WTC11 (cell line): ENCODE results near the gene SLC6A1.

ENCODE experiments used
- TF ChIP-seq, protein P1 (sequence below): fragments of 200-600 bp; IDR thresholded peaks from 2 replicates; pipeline ENCODE4 v1.8.0; 2022; ENCODE audit warnings: antibody characterized with exemption
- TF ChIP-seq, protein P2 (sequence below): sonication (generic); formaldehyde crosslinking; conservative IDR thresholded peaks from 2 replicates; pipeline ENCODE4 v1.8.1; 2022; ENCODE audit warnings: mild to moderate bottlenecking, missing genetic modification reagents
- TF ChIP-seq, protein P3 (sequence below): sonication (generic); formaldehyde crosslinking; IDR thresholded peaks from 2 replicates; pipeline ENCODE4 v1.8.0; 2023; ENCODE audit warnings: mild to moderate bottlenecking, missing genetic modification reagents
- TF ChIP-seq, protein P4 (sequence below): sonication (generic); formaldehyde crosslinking; IDR thresholded peaks from 2 replicates; pipeline ENCODE4 v1.8.0; 2022; ENCODE audit warnings: mild to moderate bottlenecking, missing genetic modification reagents

DNA sequence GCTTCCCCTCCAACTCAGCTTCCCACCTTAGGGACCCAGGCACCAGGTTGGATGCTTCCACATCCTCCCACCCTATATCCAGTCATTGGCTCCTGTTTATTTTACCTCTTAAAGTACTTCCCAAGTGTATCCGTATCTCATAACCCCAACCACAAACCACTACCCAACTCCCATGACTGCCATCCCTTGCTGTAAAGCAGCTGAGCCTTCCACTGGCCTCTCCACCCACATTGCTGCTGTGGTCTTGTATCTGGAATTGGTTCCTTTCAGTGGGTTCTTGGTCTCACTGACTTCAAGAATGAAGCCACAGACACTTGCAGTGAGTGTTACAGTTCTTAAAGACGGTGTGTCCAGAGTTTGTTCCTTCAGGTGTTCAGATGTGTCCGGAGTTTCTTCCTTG is 81.9 kb downstream of the SLC6A1 start:
- TF ChIP-seq, protein P1, sequence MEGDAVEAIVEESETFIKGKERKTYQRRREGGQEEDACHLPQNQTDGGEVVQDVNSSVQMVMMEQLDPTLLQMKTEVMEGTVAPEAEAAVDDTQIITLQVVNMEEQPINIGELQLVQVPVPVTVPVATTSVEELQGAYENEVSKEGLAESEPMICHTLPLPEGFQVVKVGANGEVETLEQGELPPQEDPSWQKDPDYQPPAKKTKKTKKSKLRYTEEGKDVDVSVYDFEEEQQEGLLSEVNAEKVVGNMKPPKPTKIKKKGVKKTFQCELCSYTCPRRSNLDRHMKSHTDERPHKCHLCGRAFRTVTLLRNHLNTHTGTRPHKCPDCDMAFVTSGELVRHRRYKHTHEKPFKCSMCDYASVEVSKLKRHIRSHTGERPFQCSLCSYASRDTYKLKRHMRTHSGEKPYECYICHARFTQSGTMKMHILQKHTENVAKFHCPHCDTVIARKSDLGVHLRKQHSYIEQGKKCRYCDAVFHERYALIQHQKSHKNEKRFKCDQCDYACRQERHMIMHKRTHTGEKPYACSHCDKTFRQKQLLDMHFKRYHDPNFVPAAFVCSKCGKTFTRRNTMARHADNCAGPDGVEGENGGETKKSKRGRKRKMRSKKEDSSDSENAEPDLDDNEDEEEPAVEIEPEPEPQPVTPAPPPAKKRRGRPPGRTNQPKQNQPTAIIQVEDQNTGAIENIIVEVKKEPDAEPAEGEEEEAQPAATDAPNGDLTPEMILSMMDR: no peak
- TF ChIP-seq, protein P2, sequence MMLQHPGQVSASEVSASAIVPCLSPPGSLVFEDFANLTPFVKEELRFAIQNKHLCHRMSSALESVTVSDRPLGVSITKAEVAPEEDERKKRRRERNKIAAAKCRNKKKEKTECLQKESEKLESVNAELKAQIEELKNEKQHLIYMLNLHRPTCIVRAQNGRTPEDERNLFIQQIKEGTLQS (CRISPR knock-in tag): no peak
- TF ChIP-seq, protein P3, sequence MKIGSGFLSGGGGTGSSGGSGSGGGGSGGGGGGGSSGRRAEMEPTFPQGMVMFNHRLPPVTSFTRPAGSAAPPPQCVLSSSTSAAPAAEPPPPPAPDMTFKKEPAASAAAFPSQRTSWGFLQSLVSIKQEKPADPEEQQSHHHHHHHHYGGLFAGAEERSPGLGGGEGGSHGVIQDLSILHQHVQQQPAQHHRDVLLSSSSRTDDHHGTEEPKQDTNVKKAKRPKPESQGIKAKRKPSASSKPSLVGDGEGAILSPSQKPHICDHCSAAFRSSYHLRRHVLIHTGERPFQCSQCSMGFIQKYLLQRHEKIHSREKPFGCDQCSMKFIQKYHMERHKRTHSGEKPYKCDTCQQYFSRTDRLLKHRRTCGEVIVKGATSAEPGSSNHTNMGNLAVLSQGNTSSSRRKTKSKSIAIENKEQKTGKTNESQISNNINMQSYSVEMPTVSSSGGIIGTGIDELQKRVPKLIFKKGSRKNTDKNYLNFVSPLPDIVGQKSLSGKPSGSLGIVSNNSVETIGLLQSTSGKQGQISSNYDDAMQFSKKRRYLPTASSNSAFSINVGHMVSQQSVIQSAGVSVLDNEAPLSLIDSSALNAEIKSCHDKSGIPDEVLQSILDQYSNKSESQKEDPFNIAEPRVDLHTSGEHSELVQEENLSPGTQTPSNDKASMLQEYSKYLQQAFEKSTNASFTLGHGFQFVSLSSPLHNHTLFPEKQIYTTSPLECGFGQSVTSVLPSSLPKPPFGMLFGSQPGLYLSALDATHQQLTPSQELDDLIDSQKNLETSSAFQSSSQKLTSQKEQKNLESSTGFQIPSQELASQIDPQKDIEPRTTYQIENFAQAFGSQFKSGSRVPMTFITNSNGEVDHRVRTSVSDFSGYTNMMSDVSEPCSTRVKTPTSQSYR (CRISPR knock-in tag): no peak
- TF ChIP-seq, protein P4, sequence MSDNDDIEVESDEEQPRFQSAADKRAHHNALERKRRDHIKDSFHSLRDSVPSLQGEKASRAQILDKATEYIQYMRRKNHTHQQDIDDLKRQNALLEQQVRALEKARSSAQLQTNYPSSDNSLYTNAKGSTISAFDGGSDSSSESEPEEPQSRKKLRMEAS (CRISPR knock-in tag): no peak
